ENCODE measurements around the gene COX4I1.
"Not testable (repeated sequence)": the region's sequence is repeated elsewhere in the genome, so short reads cannot be mapped to it uniquely, and the experiment has no call there.

The COX4I1 gene

GRCh38 chr16:85805442-85806045 is 6.0 kb downstream of the COX4I1 start:
- TF ChIP-seq, protein P1, sequence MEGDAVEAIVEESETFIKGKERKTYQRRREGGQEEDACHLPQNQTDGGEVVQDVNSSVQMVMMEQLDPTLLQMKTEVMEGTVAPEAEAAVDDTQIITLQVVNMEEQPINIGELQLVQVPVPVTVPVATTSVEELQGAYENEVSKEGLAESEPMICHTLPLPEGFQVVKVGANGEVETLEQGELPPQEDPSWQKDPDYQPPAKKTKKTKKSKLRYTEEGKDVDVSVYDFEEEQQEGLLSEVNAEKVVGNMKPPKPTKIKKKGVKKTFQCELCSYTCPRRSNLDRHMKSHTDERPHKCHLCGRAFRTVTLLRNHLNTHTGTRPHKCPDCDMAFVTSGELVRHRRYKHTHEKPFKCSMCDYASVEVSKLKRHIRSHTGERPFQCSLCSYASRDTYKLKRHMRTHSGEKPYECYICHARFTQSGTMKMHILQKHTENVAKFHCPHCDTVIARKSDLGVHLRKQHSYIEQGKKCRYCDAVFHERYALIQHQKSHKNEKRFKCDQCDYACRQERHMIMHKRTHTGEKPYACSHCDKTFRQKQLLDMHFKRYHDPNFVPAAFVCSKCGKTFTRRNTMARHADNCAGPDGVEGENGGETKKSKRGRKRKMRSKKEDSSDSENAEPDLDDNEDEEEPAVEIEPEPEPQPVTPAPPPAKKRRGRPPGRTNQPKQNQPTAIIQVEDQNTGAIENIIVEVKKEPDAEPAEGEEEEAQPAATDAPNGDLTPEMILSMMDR (IDR thresholded peaks at IDR 0.05; ENCODE audit: insufficient read depth, low read length, poor library complexity, severe bottlenecking): no peak
- DNase-seq (ENCODE audit: extremely low read depth, insufficient read length): no peak
- no peaks in the 10 kb centered on the region for H3K27me3 ChIP-seq (replicated peaks; ENCODE audit: control insufficient read depth, insufficient read depth, low read length)
- H3K36me3 ChIP-seq (ENCODE audit: control insufficient read depth, insufficient read depth, low read length): peaks cover 27% of the 10 kb centered on the region
- H3K4me3 ChIP-seq (replicated peaks; ENCODE audit: low read depth, low read length): no peak overlapping the region

- DNase-seq (ENCODE audit: extremely low read depth, insufficient read length): no peak
- Histone ChIP-seq H3K4me3 (replicated peaks; ENCODE audit: low read depth, low read length) (no peak overlapping the region), H3K36me3 (ENCODE audit: control insufficient read depth, insufficient read depth, low read length) (peaks cover 27% of the 10 kb centered on the region), H3K27me3 (replicated peaks; ENCODE audit: control insufficient read depth, insufficient read depth, low read length) (no peaks in the 10 kb centered on the region)
- TF ChIP-seq, protein P1 (IDR thresholded peaks at IDR 0.05; ENCODE audit: insufficient read depth, low read length, poor library complexity, severe bottlenecking): no peak
Measured at GRCh38 chr16:85806539-85806938, 7.0 kb downstream of the COX4I1 start.

DNA sequence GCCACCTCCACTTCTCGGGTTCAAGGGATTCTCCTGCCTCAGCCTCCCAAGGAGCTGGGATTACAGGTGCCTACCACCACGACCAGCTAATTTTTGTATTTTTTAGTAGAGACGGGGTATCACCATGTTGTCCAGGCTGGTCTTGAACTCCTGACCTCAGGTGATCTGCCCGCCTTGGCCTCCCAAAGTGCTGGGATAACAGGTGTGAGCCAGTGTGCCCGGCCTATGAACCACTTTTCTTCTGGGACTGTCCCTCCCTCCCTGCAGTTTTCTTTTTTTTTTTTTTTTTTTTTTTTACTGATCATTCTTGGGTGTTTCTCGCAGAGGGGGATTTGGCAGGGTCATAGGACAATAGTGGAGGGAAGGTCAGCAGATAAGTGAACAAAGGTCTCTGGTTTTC is 7.8 kb downstream of the COX4I1 start:
- H3K4me3 ChIP-seq (replicated peaks; ENCODE audit: low read depth, low read length); H3K27me3 ChIP-seq (replicated peaks; ENCODE audit: control insufficient read depth, insufficient read depth, low read length); DNase-seq (ENCODE audit: extremely low read depth, insufficient read length): not testable (repeated sequence)
- peaks cover 22% of the 10 kb centered on the region for H3K36me3 ChIP-seq (ENCODE audit: control insufficient read depth, insufficient read depth, low read length)

- H3K27me3 ChIP-seq (replicated peaks; ENCODE audit: control insufficient read depth, insufficient read depth, low read length); DNase-seq (ENCODE audit: extremely low read depth, insufficient read length); H3K4me3 ChIP-seq (replicated peaks; ENCODE audit: low read depth, low read length): not testable (repeated sequence)
- H3K36me3 ChIP-seq (ENCODE audit: control insufficient read depth, insufficient read depth, low read length): peaks cover 22% of the 10 kb centered on the region
Measured at GRCh38 chr16:85808104-85808503, 8.6 kb downstream of the COX4I1 start.

DNA sequence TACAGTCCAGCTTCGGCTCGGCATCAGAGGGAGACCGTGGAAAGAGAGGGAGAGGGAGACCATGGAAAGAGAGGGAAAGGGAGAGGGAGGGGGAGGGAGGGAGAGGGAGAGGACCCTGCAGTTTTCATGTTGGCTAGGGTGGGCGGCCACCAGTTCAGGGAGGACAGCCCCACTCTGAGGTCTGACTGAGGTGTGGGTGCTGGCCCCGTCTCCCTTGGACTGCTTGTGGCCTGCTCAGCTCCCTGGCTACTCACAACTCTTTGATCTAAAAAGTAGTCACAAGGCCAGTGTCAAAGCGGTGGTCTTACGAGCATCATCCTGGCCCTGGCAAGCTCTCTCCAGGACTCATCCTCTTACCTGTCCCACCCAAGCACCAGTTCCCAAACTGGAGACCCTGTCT is 9.4 kb downstream of the COX4I1 start:
- TF ChIP-seq, protein P1 (IDR thresholded peaks at IDR 0.05; ENCODE audit: insufficient read depth, low read length, poor library complexity, severe bottlenecking): no peak
- DNase-seq (ENCODE audit: extremely low read depth, insufficient read length): no peak
- peaks cover 16% of the 10 kb centered on the region for H3K36me3 ChIP-seq (ENCODE audit: control insufficient read depth, insufficient read depth, low read length)
- no peak overlapping the region for H3K4me3 ChIP-seq (replicated peaks; ENCODE audit: low read depth, low read length)
- no peaks in the 10 kb centered on the region for H3K27me3 ChIP-seq (replicated peaks; ENCODE audit: control insufficient read depth, insufficient read depth, low read length)

GRCh38 chr16:85809645-85810044 is 10.2 kb downstream of the COX4I1 start:
- Histone ChIP-seq H3K36me3 (ENCODE audit: control insufficient read depth, insufficient read depth, low read length) (peaks cover 14% of the 10 kb centered on the region), H3K4me3 (replicated peaks; ENCODE audit: low read depth, low read length) (no peak overlapping the region), H3K27me3 (replicated peaks; ENCODE audit: control insufficient read depth, insufficient read depth, low read length) (no peaks in the 10 kb centered on the region)
- TF ChIP-seq, protein P1 (IDR thresholded peaks at IDR 0.05; ENCODE audit: insufficient read depth, low read length, poor library complexity, severe bottlenecking): no peak
- DNase-seq (ENCODE audit: extremely low read depth, insufficient read length): no peak
